ENCODE measurements around the gene C1orf226. TPM values are rescaled to one million over a fixed set of nuclear protein-coding genes. Genes with fewer than 3 reads are reported as not detected.
"Not testable (repeated sequence)": the region's sequence is repeated elsewhere in the genome, so short reads cannot be mapped to it uniquely, and the experiment has no call there.

Gene C1orf226
- total RNA-seq, 2 experiments from 2014 or later, result not detected

DNA sequence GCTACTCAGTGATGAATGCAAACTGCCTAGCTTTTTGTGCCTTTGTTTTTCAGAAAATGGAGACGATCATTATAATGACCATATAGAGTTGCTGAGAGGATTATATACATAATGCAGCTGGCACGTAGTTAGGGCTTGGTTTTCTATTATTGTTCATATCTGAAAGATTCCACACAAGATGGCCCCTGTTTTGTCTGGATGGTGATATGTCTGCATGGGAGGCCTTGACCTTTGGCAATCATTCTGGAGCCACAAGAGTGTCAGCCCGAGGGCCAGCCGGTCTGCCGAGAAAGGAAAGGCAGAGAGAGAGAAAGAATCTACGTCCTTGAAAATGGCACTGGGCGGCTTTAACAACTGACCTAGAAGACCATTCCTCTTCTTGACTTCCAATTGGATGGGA, 36.1 kb downstream of the C1orf226 start:
- Mint-ChIP-seq H3K27me3 (peaks cover 18% of the 10 kb centered on the region), H3K36me3 (ENCODE audit: low read depth) (no peaks in the 10 kb centered on the region), H3K9me3 (no peaks in the 10 kb centered on the region), H3K27ac (no peak overlapping the region), H3K4me3 (no peak overlapping the region), H3K4me1 (no peaks in the 10 kb centered on the region)
- ChIA-PET CTCF (no interaction called here), POLR2A (no interaction called here)
- no peak for DNase-seq

DNA sequence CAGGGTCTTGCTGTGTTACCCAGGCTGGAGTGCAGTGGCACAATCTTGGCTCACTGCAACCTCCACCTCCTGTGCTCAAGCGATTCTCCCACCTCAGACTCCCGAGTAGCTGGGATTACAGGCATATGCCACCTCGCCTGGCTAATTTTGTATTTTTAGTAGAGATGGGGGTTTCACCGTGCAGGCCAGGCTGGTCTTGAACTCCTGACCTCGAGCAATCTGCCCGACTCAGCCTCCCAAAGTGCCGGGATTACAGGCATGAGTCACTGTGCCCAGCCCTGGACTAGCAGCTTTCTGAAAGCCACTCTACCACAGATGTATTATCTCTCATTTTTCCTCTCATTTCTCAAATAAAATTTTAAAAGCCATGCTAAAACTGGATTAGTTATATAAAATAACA, 37.1 kb downstream of the C1orf226 start:
- peaks cover 16% of the 10 kb centered on the region for H3K27me3 Mint-ChIP-seq
- H3K4me3 Mint-ChIP-seq; H3K27ac Mint-ChIP-seq; DNase-seq; H3K9me3 Mint-ChIP-seq; H3K36me3 Mint-ChIP-seq (ENCODE audit: low read depth); CTCF ChIA-PET; POLR2A ChIA-PET; H3K4me1 Mint-ChIP-seq: not testable (repeated sequence)

DNA sequence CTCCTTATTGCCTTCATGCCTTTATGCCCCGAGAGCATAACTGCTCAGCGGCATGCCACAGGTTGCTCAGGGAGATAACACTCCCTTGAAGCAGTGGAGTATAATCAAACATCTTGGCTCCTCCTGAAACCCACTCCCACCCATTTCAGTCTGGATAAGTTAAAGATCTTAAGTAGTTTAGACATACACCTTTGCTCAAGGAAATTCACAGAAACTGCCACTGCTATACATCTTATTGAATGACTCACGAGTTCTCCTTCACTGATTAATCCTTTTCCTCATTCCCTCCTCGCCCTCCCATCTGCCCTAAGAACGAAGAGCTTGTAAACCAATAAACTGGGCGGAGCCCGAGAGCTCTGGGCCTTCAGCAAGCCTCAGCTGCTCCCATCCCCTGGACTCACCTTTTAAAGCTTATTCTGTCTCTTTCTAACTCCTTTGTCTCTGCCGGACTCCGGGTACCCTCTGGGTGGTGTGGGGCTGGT, 38.0 kb downstream of the C1orf226 start:
- peaks cover 16% of the 10 kb centered on the region for H3K27me3 Mint-ChIP-seq
- H3K27ac Mint-ChIP-seq; H3K4me1 Mint-ChIP-seq; POLR2A ChIA-PET; CTCF ChIA-PET; DNase-seq; H3K4me3 Mint-ChIP-seq; H3K36me3 Mint-ChIP-seq (ENCODE audit: low read depth); H3K9me3 Mint-ChIP-seq: not testable (repeated sequence)

DNA sequence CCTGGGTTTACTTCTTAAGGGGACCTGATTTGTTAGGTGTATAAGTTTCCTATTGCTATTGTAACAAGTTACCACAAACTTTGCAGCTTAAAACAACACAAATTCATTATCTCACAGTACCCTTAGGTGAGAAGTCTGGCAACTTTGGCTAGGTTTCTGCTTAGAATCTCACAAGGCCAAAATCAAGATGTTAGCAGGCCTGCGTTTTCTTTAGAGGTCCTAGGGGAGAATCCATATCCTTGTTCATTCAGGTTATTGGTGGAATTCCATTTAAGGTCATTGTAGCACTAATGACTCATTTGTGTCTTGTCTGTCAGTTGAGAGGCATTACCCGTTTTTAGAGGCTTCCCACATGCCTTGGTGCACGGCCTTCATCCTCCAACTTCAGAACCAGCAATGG, 38.6 kb downstream of the C1orf226 start:
- peaks cover 15% of the 10 kb centered on the region for H3K27me3 Mint-ChIP-seq
- no peak overlapping the region for H3K4me3 Mint-ChIP-seq
- no peaks in the 10 kb centered on the region for H3K36me3 Mint-ChIP-seq (ENCODE audit: low read depth)
- H3K4me1 Mint-ChIP-seq, result no peaks in the 10 kb centered on the region
- ChIA-PET CTCF (no interaction called here), POLR2A (no interaction called here)
- no peak for DNase-seq
- H3K9me3 Mint-ChIP-seq, result no peaks in the 10 kb centered on the region
- no peak overlapping the region for H3K27ac Mint-ChIP-seq

DNA sequence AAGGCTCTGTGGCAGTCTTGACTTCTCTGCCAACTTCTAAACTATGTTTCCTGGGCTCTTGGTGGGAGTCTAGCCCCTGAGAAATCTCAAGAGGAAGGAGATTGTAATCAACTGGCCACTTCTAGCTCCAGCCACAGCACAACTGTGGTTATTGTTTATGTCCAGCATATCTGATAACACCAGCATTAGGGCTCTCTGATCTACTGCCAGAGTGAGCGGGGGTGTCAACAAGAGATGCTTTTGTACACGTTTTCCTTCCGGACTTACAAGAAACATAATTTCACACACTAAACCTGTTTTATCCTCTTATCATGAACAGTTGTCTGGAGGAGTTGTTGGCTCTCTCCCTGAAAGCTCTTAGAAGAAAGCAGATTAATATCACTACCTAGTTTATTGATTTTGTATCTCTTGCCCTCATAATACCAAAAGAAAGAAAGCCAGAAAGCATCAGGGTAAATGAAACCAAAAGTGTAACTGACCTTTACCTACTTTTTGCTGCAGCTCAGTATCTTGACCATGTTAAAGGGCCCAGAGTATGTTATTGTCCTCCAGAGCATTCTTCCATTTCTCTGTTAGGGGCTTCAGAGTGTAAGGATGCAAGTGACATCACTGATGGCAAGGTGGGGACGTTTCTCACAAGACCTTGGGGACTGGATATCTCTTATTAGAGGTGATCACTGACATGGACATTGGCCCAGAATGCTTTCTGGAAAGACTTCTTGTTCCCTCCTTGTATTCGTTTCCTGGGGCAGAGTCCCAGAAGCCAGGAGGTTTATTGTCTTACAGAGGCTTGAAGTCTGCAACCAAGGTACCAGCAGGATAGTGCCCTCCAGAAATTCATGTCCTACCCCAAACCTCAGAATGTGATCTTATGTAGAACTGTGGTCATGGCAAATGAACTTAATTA, 40.0 kb downstream of the C1orf226 start:
- H3K27ac Mint-ChIP-seq, result no peak overlapping the region
- no peaks in the 10 kb centered on the region for H3K9me3 Mint-ChIP-seq
- no peak for DNase-seq
- ChIA-PET POLR2A (no interaction called here), CTCF (no interaction called here)
- no peak overlapping the region for H3K4me3 Mint-ChIP-seq
- H3K36me3 Mint-ChIP-seq (ENCODE audit: low read depth), result no peaks in the 10 kb centered on the region
- H3K27me3 Mint-ChIP-seq, result peaks cover 7% of the 10 kb centered on the region
- H3K4me1 Mint-ChIP-seq, result no peaks in the 10 kb centered on the region

DNA sequence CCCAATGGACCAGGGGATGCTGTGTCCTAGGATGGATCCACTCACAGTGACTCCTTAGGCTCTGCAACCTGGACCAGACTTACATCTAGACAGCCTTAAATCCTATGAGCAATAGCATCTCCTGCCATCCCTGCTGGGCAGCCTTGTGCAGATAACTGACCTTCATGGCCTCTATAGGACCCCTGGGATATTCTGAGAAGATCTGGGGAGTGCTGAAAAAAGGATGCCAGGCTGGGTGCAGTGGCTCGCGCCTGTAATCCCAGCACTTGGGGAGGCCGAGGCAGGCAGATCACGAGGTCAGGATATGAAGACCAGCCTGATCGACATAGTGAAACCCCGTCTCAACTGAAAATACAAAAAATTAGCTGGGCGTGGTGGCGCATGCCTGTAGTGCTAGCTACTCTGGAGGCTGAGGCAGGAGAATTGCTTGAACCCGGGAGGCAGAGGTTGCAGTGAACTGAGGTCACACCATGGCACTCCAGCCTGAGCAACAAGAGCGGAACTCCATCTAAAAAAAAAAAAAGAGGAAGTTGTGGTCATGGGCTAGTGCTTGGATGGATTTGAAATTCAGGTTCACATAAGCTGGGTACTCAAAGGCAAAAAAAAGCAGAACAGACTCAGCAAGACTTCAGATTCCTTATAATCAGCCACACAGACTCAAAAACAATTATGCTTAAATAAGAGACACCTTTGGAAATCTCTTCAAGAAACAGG, 41.3 kb downstream of the C1orf226 start:
- Mint-ChIP-seq H3K27me3 (peaks cover 6% of the 10 kb centered on the region), H3K4me3 (no peak overlapping the region), H3K36me3 (ENCODE audit: low read depth) (no peaks in the 10 kb centered on the region), H3K4me1 (no peaks in the 10 kb centered on the region), H3K9me3 (no peaks in the 10 kb centered on the region), H3K27ac (no peak overlapping the region)
- ChIA-PET CTCF (no interaction called here), POLR2A (no interaction called here)
- no peak for DNase-seq

DNA sequence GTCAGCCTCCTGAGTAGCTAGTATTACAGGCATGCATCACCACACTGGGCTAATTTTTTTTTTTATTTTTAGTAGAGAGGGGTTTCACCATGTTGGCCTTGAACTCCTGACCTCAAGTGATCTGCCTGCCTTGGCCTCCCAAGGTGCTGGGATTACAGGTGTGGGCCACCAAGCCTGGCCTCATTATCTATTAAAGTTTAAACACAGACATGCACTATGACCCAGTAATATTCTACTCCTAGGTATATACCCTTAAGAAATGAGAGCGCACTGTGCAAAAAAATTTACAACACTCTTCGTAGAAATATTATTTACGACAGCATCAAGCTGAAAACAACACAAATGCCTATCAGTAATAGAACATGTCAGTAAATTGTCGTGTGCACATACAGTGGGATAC, 49.1 kb downstream of the C1orf226 start:
- Mint-ChIP-seq H3K27me3 (peaks cover 2% of the 10 kb centered on the region), H3K9me3 (no peaks in the 10 kb centered on the region), H3K4me1 (no peaks in the 10 kb centered on the region), H3K27ac (no peak overlapping the region), H3K4me3 (no peak overlapping the region), H3K36me3 (ENCODE audit: low read depth) (no peaks in the 10 kb centered on the region)
- ChIA-PET CTCF (no interaction called here), POLR2A (no interaction called here)
- DNase-seq, result no peak

DNA sequence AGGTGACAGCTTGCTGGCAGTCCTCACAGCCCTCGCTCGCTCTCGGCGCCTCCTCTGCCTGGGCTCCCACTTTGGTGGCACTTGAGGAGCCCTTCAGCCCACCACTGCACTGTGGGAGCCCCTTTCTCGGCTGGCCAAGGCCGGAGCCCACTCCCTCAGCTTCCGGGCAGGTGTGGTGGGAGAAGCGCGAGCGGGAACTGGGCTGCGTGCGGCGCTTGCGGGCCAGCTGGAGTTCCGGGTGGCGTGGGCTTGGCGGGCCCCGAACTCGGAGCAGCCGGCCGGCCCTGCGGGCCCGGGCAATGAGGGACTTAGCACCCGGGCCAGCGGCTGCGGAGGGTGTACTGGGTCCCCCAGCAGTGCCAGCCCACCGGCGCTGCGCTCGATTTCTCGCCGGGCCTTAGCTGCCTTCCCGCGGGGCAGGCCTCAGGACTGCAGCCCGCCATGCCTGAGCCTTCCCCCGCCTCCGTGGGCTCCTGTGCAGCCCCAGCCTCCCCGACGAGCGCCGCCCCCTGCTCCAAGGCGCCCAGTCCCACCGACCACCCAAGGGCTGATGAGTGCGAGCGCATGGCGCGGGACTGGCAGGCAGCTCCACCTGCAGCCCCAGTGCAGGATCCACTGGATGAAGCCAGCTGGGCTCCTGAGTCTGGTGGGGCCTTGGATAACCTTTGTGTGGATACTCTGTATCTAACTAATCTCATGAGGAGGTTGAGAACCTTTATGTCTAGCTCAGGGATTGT, 51.6 kb downstream of the C1orf226 start:
- DNase-seq; H3K4me1 Mint-ChIP-seq; CTCF ChIA-PET; H3K9me3 Mint-ChIP-seq; POLR2A ChIA-PET; H3K27me3 Mint-ChIP-seq; H3K4me3 Mint-ChIP-seq; H3K27ac Mint-ChIP-seq; H3K36me3 Mint-ChIP-seq (ENCODE audit: low read depth): not testable (repeated sequence)

Other genes with a start within 250 kb of the C1orf226 start
- not detected for gene SPATA46, start 4.9 kb upstream of the C1orf226 start, total RNA-seq
- gene SH2D1B, start 30.4 kb downstream of the C1orf226 start, total RNA-seq, result not detected
- 10 to 100 TPM; 71.8 to 74.9 TPM for gene UHMK1, start 116.1 kb downstream of the C1orf226 start, total RNA-seq
- gene UAP1, start 180.0 kb downstream of the C1orf226 start, total RNA-seq, result 10 to 100 TPM; 16.8 TPM